ENCODE measurements around the gene SVIL. TPM values are rescaled to one million over a fixed set of nuclear protein-coding genes. Genes with fewer than 3 reads are reported as not detected.

The SVIL gene
- total RNA-seq, 1 experiment from 2014 or later: 166 TPM

DNA sequence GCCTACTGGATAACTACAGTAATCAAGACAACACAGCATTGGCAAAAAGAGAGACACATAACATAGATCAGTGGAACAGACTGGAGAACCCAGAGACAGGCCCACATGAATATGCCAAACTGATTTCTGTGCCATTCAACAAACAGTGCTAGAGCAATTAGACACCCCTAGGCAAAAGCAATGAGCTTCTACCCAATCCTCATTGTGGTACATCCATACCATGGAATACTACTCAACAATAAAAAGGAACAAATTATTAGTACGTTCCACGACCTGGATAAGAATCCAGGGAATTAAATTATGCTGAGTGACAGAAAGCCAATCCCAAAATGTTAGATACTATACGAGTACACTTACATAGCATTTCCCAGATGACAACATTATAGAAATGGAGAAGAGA, 2.8 kb upstream of the SVIL start:
- ChIA-PET CTCF (no interaction called here), POLR2A (ENCODE audit: unreplicated experiment) (interaction anchor here (0.7 kb wide), 1 partner anchor 216 kb away, joined by 3 read pairs; no protein-coding TSS in a partner anchor)
- H3K9me2 ChIP-seq (ENCODE audit: insufficient read depth): no peaks in the 10 kb centered on the region
- TF ChIP-seq, protein P1, sequence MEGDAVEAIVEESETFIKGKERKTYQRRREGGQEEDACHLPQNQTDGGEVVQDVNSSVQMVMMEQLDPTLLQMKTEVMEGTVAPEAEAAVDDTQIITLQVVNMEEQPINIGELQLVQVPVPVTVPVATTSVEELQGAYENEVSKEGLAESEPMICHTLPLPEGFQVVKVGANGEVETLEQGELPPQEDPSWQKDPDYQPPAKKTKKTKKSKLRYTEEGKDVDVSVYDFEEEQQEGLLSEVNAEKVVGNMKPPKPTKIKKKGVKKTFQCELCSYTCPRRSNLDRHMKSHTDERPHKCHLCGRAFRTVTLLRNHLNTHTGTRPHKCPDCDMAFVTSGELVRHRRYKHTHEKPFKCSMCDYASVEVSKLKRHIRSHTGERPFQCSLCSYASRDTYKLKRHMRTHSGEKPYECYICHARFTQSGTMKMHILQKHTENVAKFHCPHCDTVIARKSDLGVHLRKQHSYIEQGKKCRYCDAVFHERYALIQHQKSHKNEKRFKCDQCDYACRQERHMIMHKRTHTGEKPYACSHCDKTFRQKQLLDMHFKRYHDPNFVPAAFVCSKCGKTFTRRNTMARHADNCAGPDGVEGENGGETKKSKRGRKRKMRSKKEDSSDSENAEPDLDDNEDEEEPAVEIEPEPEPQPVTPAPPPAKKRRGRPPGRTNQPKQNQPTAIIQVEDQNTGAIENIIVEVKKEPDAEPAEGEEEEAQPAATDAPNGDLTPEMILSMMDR (conservative IDR thresholded peaks at IDR 0.05): no peak
- no peak for TF ChIP-seq EZH2 (IDR thresholded peaks at IDR 0.05; ENCODE audit: low read depth)
- no peak overlapping the region for H2AFZ ChIP-seq
- intact Hi-C loops (cut with micrococcal nuclease; ENCODE audit: unreplicated experiment): no loop called here
- no TSS peak for BruUV-seq (replicated peaks)
- no peak overlapping the region for H3K27ac ChIP-seq
- peaks cover 44% of the 10 kb centered on the region for H3K4me1 ChIP-seq (replicated peaks; ENCODE audit: insufficient read depth)
- peaks cover 53% of the 10 kb centered on the region for H3K79me2 ChIP-seq (ENCODE audit: low read depth)
- H3K9me3 ChIP-seq (ENCODE audit: insufficient read depth, low read depth): no peaks in the 10 kb centered on the region
- DNase-seq: no peak
- H3K36me3 ChIP-seq (ENCODE audit: low read depth): peaks cover 3% of the 10 kb centered on the region; the same call in 1 of the 2 replicates
- H3F3A ChIP-seq (ENCODE audit: insufficient read depth, low read depth): peaks cover 14% of the 10 kb centered on the region; the same call in 1 of the 2 replicates
- H3K27me3 ChIP-seq (ENCODE audit: insufficient read depth, low read depth): no peaks in the 10 kb centered on the region
- no peaks in the 10 kb centered on the region for H4K20me1 ChIP-seq (ENCODE audit: insufficient read depth)
- H3K4me3 ChIP-seq: no peak overlapping the region
- H3K4me2 ChIP-seq: no peak overlapping the region

DNA sequence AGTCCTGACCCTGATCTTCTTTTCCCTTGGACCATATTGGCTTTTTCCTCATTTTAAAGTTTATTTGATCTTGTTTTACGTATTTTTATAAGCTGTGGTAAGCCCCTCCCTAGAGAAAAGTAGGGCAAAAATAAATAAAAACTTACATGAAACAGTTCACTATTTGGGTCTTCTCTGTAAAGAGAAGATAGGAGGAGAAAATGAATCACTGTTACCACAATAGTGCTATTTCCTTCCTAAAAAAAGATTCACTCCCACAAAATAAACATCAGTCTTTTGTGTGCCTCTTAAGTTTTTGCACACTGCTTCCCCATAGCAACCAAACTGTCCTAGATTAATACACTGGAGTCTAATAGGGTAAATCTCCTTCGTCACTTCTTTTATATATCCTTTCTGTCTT, 1.4 kb upstream of the SVIL start:
- Histone ChIP-seq H3K27me3 (ENCODE audit: insufficient read depth, low read depth) (no peaks in the 10 kb centered on the region), H3K79me2 (ENCODE audit: low read depth) (peaks cover 60% of the 10 kb centered on the region), H3K4me1 (replicated peaks; ENCODE audit: insufficient read depth) (peaks cover 58% of the 10 kb centered on the region), H3K27ac (peak overlapping the region; percentile 35; the same call in 1 of the 2 replicates), H2AFZ (no peak overlapping the region), H3K9me2 (ENCODE audit: insufficient read depth) (no peaks in the 10 kb centered on the region), H3K4me3 (0 out of 2 replicates have a peak overlapping the region, but pooled peaks have one; percentile 11), H3K4me2 (peak overlapping the region; percentile 36), H3F3A (ENCODE audit: insufficient read depth, low read depth) (peaks cover 25% of the 10 kb centered on the region), H3K36me3 (ENCODE audit: low read depth) (peaks cover 3% of the 10 kb centered on the region; the same call in 1 of the 2 replicates), H4K20me1 (ENCODE audit: insufficient read depth) (no peaks in the 10 kb centered on the region), H3K9me3 (ENCODE audit: insufficient read depth, low read depth) (no peaks in the 10 kb centered on the region)
- TF ChIP-seq, protein P1 (conservative IDR thresholded peaks at IDR 0.05): no peak
- TF ChIP-seq EZH2 (IDR thresholded peaks at IDR 0.05; ENCODE audit: low read depth): no peak
- POLR2A ChIA-PET (ENCODE audit: unreplicated experiment): interaction anchor here (0.7 kb wide), 1 partner anchor 229 kb away, joined by 20 read pairs; no protein-coding TSS in a partner anchor
- peak in 1 of 2 experiments; percentile 61 for DNase-seq
- intact Hi-C loops (cut with micrococcal nuclease; ENCODE audit: unreplicated experiment): no loop called here
- CTCF ChIA-PET: no interaction called here
- BruUV-seq (replicated peaks): no TSS peak

DNA sequence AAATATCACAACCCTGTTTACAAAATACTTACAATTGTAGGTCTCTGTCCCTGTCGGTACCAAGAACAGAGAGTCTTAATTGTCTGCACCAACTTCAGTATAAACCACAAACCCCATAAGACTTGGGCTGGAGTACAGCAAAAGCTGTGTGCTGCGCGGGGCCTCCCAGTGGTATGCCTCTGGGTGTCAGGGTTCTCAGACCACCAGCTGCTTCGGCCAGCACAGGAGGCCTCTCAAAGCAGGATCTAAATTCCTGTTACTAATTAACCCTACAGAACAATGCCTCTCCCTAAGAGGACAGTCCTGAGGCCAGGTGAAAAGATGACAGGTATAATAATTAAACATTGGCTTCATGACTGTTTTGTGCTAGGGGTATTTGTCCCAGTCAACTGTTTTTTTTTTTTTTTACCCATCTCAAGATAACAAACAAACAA, 957 bp upstream of the SVIL start:
- Histone ChIP-seq H3K4me3 (no peak overlapping the region), H4K20me1 (ENCODE audit: insufficient read depth) (no peaks in the 10 kb centered on the region), H3K27me3 (ENCODE audit: insufficient read depth, low read depth) (no peaks in the 10 kb centered on the region), H3K4me2 (peak overlapping the region; percentile 36), H3K4me1 (replicated peaks; ENCODE audit: insufficient read depth) (peaks cover 62% of the 10 kb centered on the region), H3K9me3 (ENCODE audit: insufficient read depth, low read depth) (no peaks in the 10 kb centered on the region), H3K27ac (peak overlapping the region; percentile 35; the same call in 1 of the 2 replicates), H3F3A (ENCODE audit: insufficient read depth, low read depth) (peaks cover 29% of the 10 kb centered on the region), H3K36me3 (ENCODE audit: low read depth) (peaks cover 3% of the 10 kb centered on the region; the same call in 1 of the 2 replicates), H2AFZ (no peak overlapping the region), H3K9me2 (ENCODE audit: insufficient read depth) (no peaks in the 10 kb centered on the region), H3K79me2 (ENCODE audit: low read depth) (peaks cover 62% of the 10 kb centered on the region)
- no peak for TF ChIP-seq EZH2 (IDR thresholded peaks at IDR 0.05; ENCODE audit: low read depth)
- TF ChIP-seq, protein P1 (conservative IDR thresholded peaks at IDR 0.05): no peak
- intact Hi-C loops (cut with micrococcal nuclease; ENCODE audit: unreplicated experiment): no loop called here
- no TSS peak for BruUV-seq (replicated peaks)
- DNase-seq: no peak
- ChIA-PET CTCF (no interaction called here), POLR2A (ENCODE audit: unreplicated experiment) (interaction anchor here (0.7 kb wide), 1 partner anchor 230 kb away, joined by 20 read pairs; no protein-coding TSS in a partner anchor)
